Fibroblast of mammary gland (primary cell): Measurements from ENCODE around the gene KCNRG.
A peak's percentile ranks its signal among the peaks of the same experiment; 100 is the strongest.

Source experiments
- DNase-seq: peaks from one replicate; pipeline ENCODE4 v3.0.0-alpha.2; 2010; ENCODE audit warnings: low read depth
- H3K4me3 ChIP-seq: 2 replicates; pipeline ENCODE4 v1.5.1; 2011; ENCODE audit warnings: low read depth, mild to moderate bottlenecking, low read length, moderate library complexity; ENCODE audit not compliant: control insufficient read depth
- CTCF ChIP-seq: conservative IDR thresholded peaks from 2 replicates; pipeline ENCODE4 v1.5.1; 2011; ENCODE audit warnings: low read depth, low read length, inconsistent platforms; ENCODE audit not compliant: control insufficient read depth, insufficient read depth

KCNRG gene

DNA sequence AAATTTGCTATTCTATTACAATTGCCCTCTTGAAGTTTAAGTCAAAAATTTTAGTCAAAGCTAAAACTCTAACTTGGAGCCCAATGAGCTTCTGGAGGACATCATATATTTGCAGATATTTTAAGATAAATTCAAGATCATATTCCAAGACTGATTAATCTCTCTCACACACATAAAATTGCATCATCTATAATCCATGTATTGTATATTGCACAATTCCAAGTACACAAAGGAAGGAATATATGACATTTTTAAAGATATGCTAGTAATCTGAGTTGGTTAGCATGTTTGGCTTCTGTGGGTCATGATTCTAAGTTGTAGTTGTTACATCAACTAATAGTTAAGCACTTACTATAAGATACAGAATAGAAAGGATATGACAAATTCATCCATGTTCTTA lies 53.3 kb downstream of the KCNRG start:
- no peak overlapping the region for H3K4me3 ChIP-seq
- no peak for DNase-seq
- no peak for TF ChIP-seq CTCF

- no peak overlapping the region for H3K4me3 ChIP-seq
- peak; percentile 49 for DNase-seq
- no peak for TF ChIP-seq CTCF
Observed at GRCh38 chr13:50069261-50069660, 54.0 kb downstream of the KCNRG start.

DNA sequence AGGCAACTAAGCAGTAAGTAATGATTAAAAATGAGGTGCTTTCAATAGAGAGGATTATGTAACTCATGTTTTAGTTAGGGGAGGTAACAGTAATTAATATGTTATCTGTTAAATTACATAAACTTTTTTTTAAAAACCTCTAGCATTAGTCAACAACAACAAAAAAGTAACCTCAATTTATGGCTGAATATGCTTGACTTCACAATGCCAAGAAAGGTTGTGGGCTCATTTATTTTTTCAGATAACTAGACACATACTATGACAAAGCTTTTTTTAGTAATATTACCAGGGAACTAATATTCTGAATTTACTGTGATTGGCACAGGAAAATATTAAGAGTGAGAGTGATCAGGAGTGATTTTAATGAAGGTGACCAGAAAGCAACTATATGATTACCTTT lies 54.9 kb downstream of the KCNRG start:
- TF ChIP-seq CTCF = no peak
- no peak for DNase-seq
- no peak overlapping the region for H3K4me3 ChIP-seq
